ENCODE measurements around the gene AP1S2. TPM values are rescaled to one million over a fixed set of nuclear protein-coding genes. Genes with fewer than 3 reads are reported as not detected.
A peak's percentile ranks its signal among the peaks of the same experiment; 100 is the strongest.

AP1S2 gene
- total RNA-seq, 1 donor from 2014 or later: 18.9 TPM

DNA sequence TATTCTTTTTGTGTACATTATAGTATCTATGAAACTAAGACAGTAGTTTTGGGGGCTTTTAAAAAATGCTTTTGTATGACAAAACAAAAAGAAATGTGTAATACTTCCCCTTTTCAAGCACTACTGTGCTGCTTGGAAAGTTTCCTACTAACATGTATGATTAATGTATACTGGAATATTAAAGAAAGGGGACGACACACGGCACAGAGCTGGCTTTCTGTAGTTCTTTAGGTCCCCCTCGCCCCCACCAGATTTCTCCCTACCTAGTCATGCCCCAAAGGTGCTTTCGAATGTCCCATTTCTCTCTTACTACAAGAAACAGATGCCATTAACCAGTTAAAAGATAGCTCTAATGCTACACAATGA lies 1.6 kb upstream of the AP1S2 start:
- Histone ChIP-seq H3K27ac (no peak overlapping the region), H3K9me3 (no peaks in the 10 kb centered on the region), H3K4me1 (peaks cover 24% of the 10 kb centered on the region), H3K27me3 (no peaks in the 10 kb centered on the region), H3K4me3 (no peak overlapping the region), H3K36me3 (no peaks in the 10 kb centered on the region)
- intact Hi-C loops (cut with DNase I): no loop called here
- TF ChIP-seq POLR2A (IDR thresholded peaks at IDR 0.05): no peak
- TF ChIP-seq, protein P1, sequence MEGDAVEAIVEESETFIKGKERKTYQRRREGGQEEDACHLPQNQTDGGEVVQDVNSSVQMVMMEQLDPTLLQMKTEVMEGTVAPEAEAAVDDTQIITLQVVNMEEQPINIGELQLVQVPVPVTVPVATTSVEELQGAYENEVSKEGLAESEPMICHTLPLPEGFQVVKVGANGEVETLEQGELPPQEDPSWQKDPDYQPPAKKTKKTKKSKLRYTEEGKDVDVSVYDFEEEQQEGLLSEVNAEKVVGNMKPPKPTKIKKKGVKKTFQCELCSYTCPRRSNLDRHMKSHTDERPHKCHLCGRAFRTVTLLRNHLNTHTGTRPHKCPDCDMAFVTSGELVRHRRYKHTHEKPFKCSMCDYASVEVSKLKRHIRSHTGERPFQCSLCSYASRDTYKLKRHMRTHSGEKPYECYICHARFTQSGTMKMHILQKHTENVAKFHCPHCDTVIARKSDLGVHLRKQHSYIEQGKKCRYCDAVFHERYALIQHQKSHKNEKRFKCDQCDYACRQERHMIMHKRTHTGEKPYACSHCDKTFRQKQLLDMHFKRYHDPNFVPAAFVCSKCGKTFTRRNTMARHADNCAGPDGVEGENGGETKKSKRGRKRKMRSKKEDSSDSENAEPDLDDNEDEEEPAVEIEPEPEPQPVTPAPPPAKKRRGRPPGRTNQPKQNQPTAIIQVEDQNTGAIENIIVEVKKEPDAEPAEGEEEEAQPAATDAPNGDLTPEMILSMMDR (IDR thresholded peaks at IDR 0.05): no peak
- no peak for TF ChIP-seq POLR2AphosphoS5 (IDR thresholded peaks at IDR 0.05; ENCODE audit: insufficient read depth in 1 of 2, low read depth in 1 of 2)
- no peak for DNase-seq (ENCODE audit: extremely low spot score in 2 of 2)

DNA sequence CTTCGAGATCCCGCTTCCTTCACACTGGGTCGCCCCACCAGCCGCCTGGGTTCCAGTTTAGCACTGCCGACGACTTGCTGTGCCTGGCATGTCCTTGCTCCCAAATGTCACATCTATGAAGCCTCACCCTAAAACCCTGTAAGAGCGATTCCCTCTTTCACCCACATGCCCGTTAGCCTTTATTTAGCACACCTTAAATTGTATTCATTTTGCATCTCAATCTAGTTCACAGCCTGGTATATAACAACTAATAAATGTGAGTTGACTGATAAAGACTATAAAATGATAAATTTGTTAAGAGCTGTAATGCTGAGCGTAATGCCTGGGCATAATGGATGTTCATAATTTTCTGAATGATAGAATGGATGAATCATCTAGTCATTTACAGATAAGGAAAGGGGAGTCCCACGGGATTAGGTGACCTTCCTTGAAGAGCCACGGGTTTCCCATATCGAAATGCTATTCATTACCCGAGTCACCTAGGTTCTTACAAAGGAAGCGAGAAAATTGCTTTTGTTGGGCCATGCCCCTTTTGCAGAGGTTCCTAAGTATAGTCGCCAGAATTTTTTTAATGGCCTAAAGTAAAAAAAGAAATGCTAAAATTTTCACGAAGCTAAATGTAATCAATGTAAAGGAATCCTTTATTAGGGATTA lies 1.1 kb upstream of the AP1S2 start:
- TF ChIP-seq, protein P1 (IDR thresholded peaks at IDR 0.05): no peak
- TF ChIP-seq POLR2AphosphoS5 (IDR thresholded peaks at IDR 0.05; ENCODE audit: insufficient read depth in 1 of 2, low read depth in 1 of 2): peak in 1 of 2 donors; percentile 5
- Histone ChIP-seq H3K4me1 (peaks cover 24% of the 10 kb centered on the region), H3K27ac (peak overlapping the region; percentile 77), H3K9me3 (no peaks in the 10 kb centered on the region), H3K27me3 (no peaks in the 10 kb centered on the region), H3K4me3 (peak overlapping the region; percentile 65 to 94), H3K36me3 (no peaks in the 10 kb centered on the region)
- no peak for DNase-seq (ENCODE audit: extremely low spot score in 2 of 2)
- intact Hi-C loops (cut with DNase I): no loop called here

DNA sequence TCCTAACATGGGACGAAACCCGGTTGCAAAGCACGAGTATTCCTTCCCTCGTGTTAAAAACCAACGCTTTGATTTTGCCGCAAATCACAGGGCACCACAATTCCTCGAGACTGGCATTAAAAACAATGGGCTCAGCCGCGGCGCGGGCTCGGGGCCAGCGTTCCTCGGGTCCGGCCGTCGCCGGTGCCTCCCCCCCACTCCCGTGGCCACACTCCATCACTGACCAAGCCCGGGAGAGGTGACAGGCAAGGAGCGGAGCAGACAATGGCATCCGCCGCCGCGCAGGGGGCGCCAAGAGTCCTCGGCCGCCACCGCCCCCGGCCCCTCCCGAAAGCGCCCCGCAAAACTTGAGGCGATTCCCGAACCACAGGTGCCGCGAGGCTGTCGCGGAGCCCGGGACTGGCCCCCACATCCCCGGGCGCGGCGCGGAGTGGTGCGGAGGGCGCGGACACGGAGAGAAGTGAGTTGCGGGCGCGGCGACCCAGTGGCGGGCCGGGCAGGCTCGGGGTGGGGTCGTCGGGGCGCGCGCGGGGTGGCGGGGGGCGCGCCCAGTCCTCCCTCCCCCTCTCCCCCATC lies 445 bp downstream of the AP1S2 start:
- Histone ChIP-seq H3K9me3 (no peaks in the 10 kb centered on the region), H3K4me1 (peaks cover 24% of the 10 kb centered on the region), H3K36me3 (no peaks in the 10 kb centered on the region), H3K4me3 (peak overlapping the region; percentile 65 to 94), H3K27me3 (no peaks in the 10 kb centered on the region), H3K27ac (peak overlapping the region; percentile 77)
- TF ChIP-seq, protein P1 (IDR thresholded peaks at IDR 0.05): no peak
- TF ChIP-seq POLR2A (IDR thresholded peaks at IDR 0.05) (no peak), POLR2AphosphoS5 (IDR thresholded peaks at IDR 0.05; ENCODE audit: insufficient read depth in 1 of 2, low read depth in 1 of 2) (no peak)
- DNase-seq (ENCODE audit: extremely low spot score in 2 of 2): no peak
- intact Hi-C loops (cut with DNase I): no loop called here

DNA sequence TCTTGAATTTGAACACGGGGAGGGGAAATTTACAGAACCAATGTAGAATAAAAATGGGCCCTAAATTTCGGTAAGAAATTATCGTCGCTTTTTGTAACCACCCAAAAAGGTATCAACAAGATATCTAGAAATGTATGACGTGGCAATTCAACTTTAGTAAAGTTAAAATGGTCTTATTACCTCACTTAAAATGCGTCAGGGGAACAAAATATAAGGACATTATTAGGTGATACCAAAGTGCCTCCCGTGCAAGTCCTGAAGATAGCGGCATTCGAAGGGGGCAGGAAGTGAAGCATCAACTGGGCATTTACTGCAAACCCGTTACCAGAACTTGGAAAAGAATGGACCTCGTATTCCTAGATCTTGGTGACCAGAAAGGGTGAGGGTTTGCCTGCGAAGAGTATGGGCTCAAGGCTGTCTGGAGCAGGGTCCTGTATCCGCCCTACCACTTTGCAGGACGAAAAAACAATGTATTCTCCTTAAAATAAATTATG lies 980 bp downstream of the AP1S2 start:
- no peak for DNase-seq (ENCODE audit: extremely low spot score in 2 of 2)
- no peak overlapping the region for H3K27ac ChIP-seq
- H3K27me3 ChIP-seq: no peaks in the 10 kb centered on the region
- TF ChIP-seq, protein P1 (IDR thresholded peaks at IDR 0.05): no peak
- TF ChIP-seq POLR2AphosphoS5 (IDR thresholded peaks at IDR 0.05; ENCODE audit: insufficient read depth in 1 of 2, low read depth in 1 of 2): no peak
- no peak for TF ChIP-seq POLR2A (IDR thresholded peaks at IDR 0.05)
- peak overlapping the region; percentile 65 to 94 for H3K4me3 ChIP-seq
- intact Hi-C loops (cut with DNase I): no loop called here
- no peaks in the 10 kb centered on the region for H3K9me3 ChIP-seq
- H3K36me3 ChIP-seq: no peaks in the 10 kb centered on the region
- H3K4me1 ChIP-seq: peaks cover 24% of the 10 kb centered on the region

DNA sequence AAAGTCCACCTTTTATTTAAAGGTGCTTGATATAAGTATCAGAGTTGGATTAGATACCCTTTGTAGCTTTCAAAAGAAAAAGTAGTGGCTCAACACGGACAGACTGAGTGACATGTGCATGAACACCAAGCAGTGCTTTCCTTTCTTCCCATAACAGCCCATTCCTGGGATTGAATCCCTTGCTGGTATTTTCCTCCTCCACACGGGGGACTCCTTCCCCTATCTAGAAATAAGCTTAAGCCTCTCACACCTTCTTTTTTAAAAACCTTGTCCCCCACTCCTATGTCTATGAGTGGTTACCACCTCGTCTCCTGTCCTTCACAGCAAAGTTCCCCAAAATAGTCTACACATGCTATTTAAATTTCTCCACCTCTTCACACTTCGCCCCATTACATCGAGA lies 5.1 kb downstream of the AP1S2 start:
- no peak for TF ChIP-seq POLR2AphosphoS5 (IDR thresholded peaks at IDR 0.05; ENCODE audit: insufficient read depth in 1 of 2, low read depth in 1 of 2)
- TF ChIP-seq POLR2A (IDR thresholded peaks at IDR 0.05): no peak
- TF ChIP-seq, protein P1 (IDR thresholded peaks at IDR 0.05): no peak
- H3K36me3 ChIP-seq: no peaks in the 10 kb centered on the region
- no peaks in the 10 kb centered on the region for H3K9me3 ChIP-seq
- intact Hi-C loops (cut with DNase I): no loop called here
- no peak overlapping the region for H3K4me3 ChIP-seq
- no peaks in the 10 kb centered on the region for H3K27me3 ChIP-seq
- peaks cover 10% of the 10 kb centered on the region for H3K4me1 ChIP-seq
- no peak overlapping the region for H3K27ac ChIP-seq
- DNase-seq (ENCODE audit: extremely low spot score in 2 of 2): no peak

All from vagina (tissue), 2 donors.